Measurements from ENCODE around the gene OSBPL8.

GRCh38 chr12:76444408-76444984, 115.1 kb downstream of the OSBPL8 start:
- TF ChIP-seq CTCF (tag by site-specific recombination; IDR thresholded peaks at IDR 0.05) = no peak
- no peak for TF ChIP-seq REPIN1 (tag by site-specific recombination; IDR thresholded peaks at IDR 0.05; ENCODE audit: low read depth)
- TF ChIP-seq, protein P1, sequence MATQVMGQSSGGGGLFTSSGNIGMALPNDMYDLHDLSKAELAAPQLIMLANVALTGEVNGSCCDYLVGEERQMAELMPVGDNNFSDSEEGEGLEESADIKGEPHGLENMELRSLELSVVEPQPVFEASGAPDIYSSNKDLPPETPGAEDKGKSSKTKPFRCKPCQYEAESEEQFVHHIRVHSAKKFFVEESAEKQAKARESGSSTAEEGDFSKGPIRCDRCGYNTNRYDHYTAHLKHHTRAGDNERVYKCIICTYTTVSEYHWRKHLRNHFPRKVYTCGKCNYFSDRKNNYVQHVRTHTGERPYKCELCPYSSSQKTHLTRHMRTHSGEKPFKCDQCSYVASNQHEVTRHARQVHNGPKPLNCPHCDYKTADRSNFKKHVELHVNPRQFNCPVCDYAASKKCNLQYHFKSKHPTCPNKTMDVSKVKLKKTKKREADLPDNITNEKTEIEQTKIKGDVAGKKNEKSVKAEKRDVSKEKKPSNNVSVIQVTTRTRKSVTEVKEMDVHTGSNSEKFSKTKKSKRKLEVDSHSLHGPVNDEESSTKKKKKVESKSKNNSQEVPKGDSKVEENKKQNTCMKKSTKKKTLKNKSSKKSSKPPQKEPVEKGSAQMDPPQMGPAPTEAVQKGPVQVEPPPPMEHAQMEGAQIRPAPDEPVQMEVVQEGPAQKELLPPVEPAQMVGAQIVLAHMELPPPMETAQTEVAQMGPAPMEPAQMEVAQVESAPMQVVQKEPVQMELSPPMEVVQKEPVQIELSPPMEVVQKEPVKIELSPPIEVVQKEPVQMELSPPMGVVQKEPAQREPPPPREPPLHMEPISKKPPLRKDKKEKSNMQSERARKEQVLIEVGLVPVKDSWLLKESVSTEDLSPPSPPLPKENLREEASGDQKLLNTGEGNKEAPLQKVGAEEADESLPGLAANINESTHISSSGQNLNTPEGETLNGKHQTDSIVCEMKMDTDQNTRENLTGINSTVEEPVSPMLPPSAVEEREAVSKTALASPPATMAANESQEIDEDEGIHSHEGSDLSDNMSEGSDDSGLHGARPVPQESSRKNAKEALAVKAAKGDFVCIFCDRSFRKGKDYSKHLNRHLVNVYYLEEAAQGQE (tag by site-specific recombination; IDR thresholded peaks at IDR 0.05) = no peak
- TF ChIP-seq ZNF785 (tag by site-specific recombination; IDR thresholded peaks at IDR 0.05) = no peak
- no peak for TF ChIP-seq ZNF654 (tag by site-specific recombination; IDR thresholded peaks at IDR 0.05; ENCODE audit: low read depth)
- TF ChIP-seq ZNF510 (tag by site-specific recombination; IDR thresholded peaks at IDR 0.05; ENCODE audit: insufficient replicate concordance) = no peak
- TF ChIP-seq ZNF274 (IDR thresholded peaks at IDR 0.05; ENCODE audit: low read length) = no peak
- TF ChIP-seq ZNF274 (tag by site-specific recombination; IDR thresholded peaks at IDR 0.05; ENCODE audit: borderline replicate concordance) = no peak
- no peak for TF ChIP-seq ATF2 (tag by site-specific recombination; IDR thresholded peaks at IDR 0.05; ENCODE audit: low read depth)
- TF ChIP-seq, protein P2, sequence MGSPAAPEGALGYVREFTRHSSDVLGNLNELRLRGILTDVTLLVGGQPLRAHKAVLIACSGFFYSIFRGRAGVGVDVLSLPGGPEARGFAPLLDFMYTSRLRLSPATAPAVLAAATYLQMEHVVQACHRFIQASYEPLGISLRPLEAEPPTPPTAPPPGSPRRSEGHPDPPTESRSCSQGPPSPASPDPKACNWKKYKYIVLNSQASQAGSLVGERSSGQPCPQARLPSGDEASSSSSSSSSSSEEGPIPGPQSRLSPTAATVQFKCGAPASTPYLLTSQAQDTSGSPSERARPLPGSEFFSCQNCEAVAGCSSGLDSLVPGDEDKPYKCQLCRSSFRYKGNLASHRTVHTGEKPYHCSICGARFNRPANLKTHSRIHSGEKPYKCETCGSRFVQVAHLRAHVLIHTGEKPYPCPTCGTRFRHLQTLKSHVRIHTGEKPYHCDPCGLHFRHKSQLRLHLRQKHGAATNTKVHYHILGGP (tag by site-specific recombination; IDR thresholded peaks at IDR 0.05) = no peak
- TF ChIP-seq ZNF518A (tag by site-specific recombination; conservative IDR thresholded peaks at IDR 0.05; ENCODE audit: low read depth) = no peak
- no peak for TF ChIP-seq ZNF121 (tag by site-specific recombination; IDR thresholded peaks at IDR 0.05)
- TF ChIP-seq ZNF514 (tag by site-specific recombination; IDR thresholded peaks at IDR 0.05) = no peak

Data from HEK293 (cell line).